HCT116 (cell line): ENCODE measurements around the gene ROS1. TPM values are rescaled to one million over a fixed set of nuclear protein-coding genes. Genes with fewer than 3 reads are reported as not detected.

Experiments used
- ATAC-seq: fragments of 200-7000 bp; cut with Tn5 transposase; 2 replicates; pipeline ENCODE4 v1.9.1; 2020; ENCODE audit warnings: mild to moderate bottlenecking, moderate library complexity
- BruUV-seq: library from RNA; stranded (reverse); fragments of 400-500 nt; replicated peaks from 2 replicates; lab custom pipeline; 2021; lab: Mats Ljungman, UMichigan
- CTCF ChIA-PET: fragments of 300-600 bp; sonication (Branson Sonifier 250); formaldehyde crosslinking; loops from one replicate; lab custom pipeline; 2021; ENCODE audit warnings: antibody characterized with exemption; lab: Charles Lee
- POLR2A ChIA-PET: fragments of 300-600, 350-600 bp; sonication (Branson Sonifier 250); formaldehyde crosslinking; loops from one replicate; lab custom pipeline; 2021; ENCODE audit warnings: antibody characterized with exemption; lab: Charles Lee
- RAD21 ChIA-PET, 2 experiments: fragments of 300-600 bp; sonication (Branson Sonifier 250); formaldehyde crosslinking; loops; one replicate each; lab custom pipeline; 2023; ENCODE audit warnings: low total read pairs in 2 of 2; ENCODE audit not compliant: uncharacterized antibody in 2 of 2, unreplicated experiment in 2 of 2, low non-redundant PET in 1 of 2; lab: Charles Lee
- DNase-seq: peaks from one replicate; pipeline ENCODE4 v3.0.0-alpha.2; 2010; ENCODE audit warnings: low read depth, low spot score
- H2AFZ ChIP-seq: fragments of 200-600 bp; shearing (Covaris generic), sonication (generic); 2 replicates; pipeline ENCODE4 v1.6.1; 2017; ENCODE audit warnings: low read depth, mixed run types, mixed read lengths, antibody characterized with exemption, low read length; ENCODE audit not compliant: poor library complexity, severe bottlenecking
- H3K27ac ChIP-seq: 2 replicates; pipeline ENCODE4 v1.5.1; 2012; ENCODE audit warnings: low read depth, low read length
- H3K27me3 ChIP-seq: fragments of 200-600 bp; sonication (generic); 2 replicates; pipeline ENCODE4 v1.6.1; 2016; ENCODE audit warnings: mixed run types, low read length, mixed read lengths; ENCODE audit not compliant: insufficient read depth
- H3K36me3 ChIP-seq, 2 experiments: fragments of 200-500 bp in 1 of 2; fragments of 200-600 bp in 1 of 2; sonication (Bioruptor generic) in 1 of 2; sonication (generic) in 1 of 2; 2 replicates each; pipeline versions ENCODE4 v1.5.1 to v1.6.1; 2014 to 2016; ENCODE audit warnings: low read length in 2 of 2, inconsistent platforms in 1 of 2, mixed read lengths in 1 of 2, mixed run types in 1 of 2; ENCODE audit not compliant: insufficient read depth in 2 of 2, control insufficient read depth in 1 of 2
- H3K4me1 ChIP-seq, 2 experiments: fragments of 200-600 bp in 1 of 2; sonication (generic) in 1 of 2; 2 replicates each; pipeline versions ENCODE4 v1.5.1 to v1.6.1; 2012 to 2017; ENCODE audit warnings: low read length in 2 of 2, inconsistent platforms in 1 of 2, mild to moderate bottlenecking in 1 of 2, mixed read lengths in 1 of 2, mixed run types in 1 of 2, moderate library complexity in 1 of 2; ENCODE audit not compliant: insufficient read depth in 2 of 2, control insufficient read depth in 1 of 2
- H3K4me2 ChIP-seq: fragments of 200-600 bp; sonication (generic); 2 replicates; pipeline ENCODE4 v1.6.1; 2017; ENCODE audit warnings: mixed run types, low read length, mixed read lengths
- H3K4me3 ChIP-seq, 2 experiments: fragments of 200-600 bp in 1 of 2; sonication (generic) in 1 of 2; replicated peaks in 1 of 2; 2 replicates each; pipeline ENCODE4 v1.5.1; 2011 to 2016; ENCODE audit warnings: low read length in 2 of 2, control low read depth in 1 of 2, low read depth in 1 of 2, mild to moderate bottlenecking in 1 of 2, mixed read lengths in 1 of 2, mixed run types in 1 of 2
- H3K79me2 ChIP-seq: fragments of 200-600 bp; sonication (generic); 2 replicates; pipeline ENCODE4 v1.6.1; 2017; ENCODE audit warnings: mild to moderate bottlenecking, mixed run types, low read length, moderate library complexity, mixed read lengths; ENCODE audit not compliant: insufficient read depth
- H3K9ac ChIP-seq: fragments of 200-600 bp; sonication (generic); 2 replicates; pipeline ENCODE4 v1.6.1; 2016; ENCODE audit warnings: low read length, mixed read lengths
- H3K9me2 ChIP-seq: fragments of 200-600 bp; sonication (generic), shearing (Covaris generic); 2 replicates; pipeline ENCODE4 v1.6.1; 2017; ENCODE audit warnings: mixed run types, mild to moderate bottlenecking, moderate library complexity; ENCODE audit not compliant: insufficient read depth
- H3K9me3 ChIP-seq, 2 experiments: fragments of 200-500 bp in 1 of 2; fragments of 200-600 bp in 1 of 2; sonication (Bioruptor generic) in 1 of 2; sonication (generic) in 1 of 2; 2 replicates each; pipeline ENCODE4 v1.6.1; 2014 to 2017; ENCODE audit warnings: low read length in 2 of 2, mixed read lengths in 2 of 2, inconsistent platforms in 1 of 2, low read depth in 1 of 2, mild to moderate bottlenecking in 1 of 2, mixed run types in 1 of 2, moderate library complexity in 1 of 2; ENCODE audit not compliant: control insufficient read depth in 1 of 2, insufficient read depth in 1 of 2
- H4K20me1 ChIP-seq: fragments of 200-600 bp; sonication (generic), shearing (Covaris generic); 2 replicates; pipeline ENCODE4 v1.6.1; 2017; ENCODE audit warnings: mixed run types, mild to moderate bottlenecking, moderate library complexity; ENCODE audit not compliant: insufficient read depth
- CBX3 ChIP-seq: IDR thresholded peaks from 2 replicates; pipeline ENCODE4 v1.6.1; 2012; ENCODE audit warnings: low read depth
- CEBPB ChIP-seq: IDR thresholded peaks from 2 replicates; pipeline ENCODE4 v1.6.1; 2012; ENCODE audit warnings: low read depth
- CTCF ChIP-seq, 3 experiments: fragments of 200-600 bp in 1 of 3; sonication (generic) in 1 of 3; IDR thresholded peaks in 2 of 3; conservative IDR thresholded peaks in 1 of 3; 2 replicates each; pipeline ENCODE4 v1.5.1; 2012 to 2017; ENCODE audit warnings: low read depth in 2 of 3, low read length in 2 of 3, antibody characterized with exemption in 1 of 3, borderline replicate concordance in 1 of 3, control low read depth in 1 of 3, mild to moderate bottlenecking in 1 of 3, mixed read lengths in 1 of 3, mixed run types in 1 of 3, moderate library complexity in 1 of 3; ENCODE audit not compliant: insufficient read depth in 1 of 3
- EGR1 ChIP-seq: IDR thresholded peaks from 2 replicates; pipeline ENCODE4 v1.6.1; 2012; ENCODE audit warnings: low read depth
- EZH2 ChIP-seq: fragments of 200-600 bp; sonication (generic); IDR thresholded peaks from 2 replicates; pipeline ENCODE4 v1.6.1; 2017; ENCODE audit warnings: antibody characterized with exemption, mixed run types
- EZH2phosphoT487 ChIP-seq: fragments of 200-600 bp; IDR thresholded peaks from 2 replicates; pipeline ENCODE4 v1.6.1; 2018; ENCODE audit warnings: antibody characterized with exemption, borderline replicate concordance
- FOSL1 ChIP-seq: IDR thresholded peaks from 2 replicates; pipeline ENCODE4 v1.6.1; 2012; ENCODE audit warnings: low read depth
- JUND ChIP-seq: IDR thresholded peaks from 2 replicates; pipeline ENCODE4 v1.6.1; 2012
- POLR2A ChIP-seq: IDR thresholded peaks from 2 replicates; pipeline ENCODE4 v1.7.0; 2011; ENCODE audit warnings: borderline replicate concordance; ENCODE audit not compliant: insufficient read depth, insufficient read length; ENCODE audit errors: extremely low read depth
- POLR2AphosphoS5 ChIP-seq: IDR thresholded peaks from 2 replicates; pipeline ENCODE4 v1.6.1; 2011; ENCODE audit warnings: mild to moderate bottlenecking, low read depth, low read length, moderate library complexity
- RAD21 ChIP-seq: IDR thresholded peaks from 2 replicates; pipeline ENCODE4 v1.6.1; 2012; ENCODE audit warnings: low read depth, mild to moderate bottlenecking
- REST ChIP-seq: IDR thresholded peaks from 2 replicates; pipeline ENCODE4 v1.6.1; 2012; ENCODE audit warnings: low read depth
- SIN3A ChIP-seq: IDR thresholded peaks from 2 replicates; pipeline ENCODE4 v1.6.1; 2012; ENCODE audit warnings: low read depth
- SP1 ChIP-seq: IDR thresholded peaks from 2 replicates; pipeline ENCODE4 v1.6.1; 2012; ENCODE audit warnings: low read depth
- ZBTB33 ChIP-seq: IDR thresholded peaks from 2 replicates; pipeline ENCODE4 v1.6.1; 2011; ENCODE audit warnings: mild to moderate bottlenecking, low read length, moderate library complexity; ENCODE audit not compliant: insufficient replicate concordance; ENCODE audit errors: extremely low read depth
- ZFX ChIP-seq: fragments of 450-650 bp; IDR thresholded peaks from 2 replicates; pipeline ENCODE4 v1.6.1; 2017
- ZNF274 ChIP-seq: fragments of 200-500 bp; sonication (Bioruptor generic); IDR thresholded peaks from 2 replicates; pipeline ENCODE4 v1.6.1; 2014; ENCODE audit warnings: mild to moderate bottlenecking, low read depth, low read length, inconsistent platforms
- intact Hi-C: fragments of 100-400 bp; cut with micrococcal nuclease; formaldehyde crosslinking; loops from 2 replicates; pipeline ENCODE4 v1.10.0; 2022
- total RNA-seq: library from RNA; stranded (reverse); gene quantifications from one replicate; pipeline ENCODE4 v1.2.1, GENCODE V29; 2021; ENCODE audit not compliant: unreplicated experiment

Gene ROS1
- total RNA-seq, 1 experiment from 2014 or later = not detected

- no peaks in the 10 kb centered on the region for H3K79me2 ChIP-seq
- RAD21 ChIA-PET = no interaction called here
- BruUV-seq = no TSS peak
- no peaks in the 10 kb centered on the region for H3K4me1 ChIP-seq
- H3K9me2 ChIP-seq = no peaks in the 10 kb centered on the region
- no peaks in the 10 kb centered on the region for H3K27me3 ChIP-seq
- no peak overlapping the region for H2AFZ ChIP-seq
- H3K4me3 ChIP-seq = no peak overlapping the region
- no peak overlapping the region for H3K4me2 ChIP-seq
- H3K9ac ChIP-seq = no peak overlapping the region
- H3K36me3 ChIP-seq = no peaks in the 10 kb centered on the region
- no peak for DNase-seq
- no peak for ATAC-seq
- TF ChIP-seq FOSL1 (no peak), POLR2AphosphoS5 (no peak), REST (no peak), SIN3A (no peak), EZH2 (no peak), POLR2A (no peak), CEBPB (no peak), ZBTB33 (no peak), EGR1 (no peak), SP1 (no peak), CBX3 (no peak), EZH2phosphoT487 (no peak), RAD21 (no peak), JUND (no peak), ZFX (no peak), ZNF274 (no peak), CTCF (IDR thresholded peaks at IDR 0.05 in 2 of 3, conservative IDR thresholded peaks at IDR 0.05 in 1 of 3; ENCODE audit: borderline replicate concordance in 1 of 3, insufficient read depth in 1 of 3, low read depth in 2 of 3, low read length in 2 of 3) (no peak)
- no peaks in the 10 kb centered on the region for H3K9me3 ChIP-seq
- POLR2A ChIA-PET = no interaction called here
- no peaks in the 10 kb centered on the region for H4K20me1 ChIP-seq
- no peak overlapping the region for H3K27ac ChIP-seq
- CTCF ChIA-PET = no interaction called here
- intact Hi-C loops = no loop called here
Observed at GRCh38 chr6:117329926-117330325, 95.8 kb downstream of the ROS1 start.
